ENCODE results near the gene RAB9A. TPM values are rescaled to one million over a fixed set of nuclear protein-coding genes. Genes with fewer than 3 reads are reported as not detected.

Gene RAB9A
- total RNA-seq, 4 donors from 2014 or later, result 37.0 to 49.8 (median 45.1) TPM

- TF ChIP-seq, protein P1, sequence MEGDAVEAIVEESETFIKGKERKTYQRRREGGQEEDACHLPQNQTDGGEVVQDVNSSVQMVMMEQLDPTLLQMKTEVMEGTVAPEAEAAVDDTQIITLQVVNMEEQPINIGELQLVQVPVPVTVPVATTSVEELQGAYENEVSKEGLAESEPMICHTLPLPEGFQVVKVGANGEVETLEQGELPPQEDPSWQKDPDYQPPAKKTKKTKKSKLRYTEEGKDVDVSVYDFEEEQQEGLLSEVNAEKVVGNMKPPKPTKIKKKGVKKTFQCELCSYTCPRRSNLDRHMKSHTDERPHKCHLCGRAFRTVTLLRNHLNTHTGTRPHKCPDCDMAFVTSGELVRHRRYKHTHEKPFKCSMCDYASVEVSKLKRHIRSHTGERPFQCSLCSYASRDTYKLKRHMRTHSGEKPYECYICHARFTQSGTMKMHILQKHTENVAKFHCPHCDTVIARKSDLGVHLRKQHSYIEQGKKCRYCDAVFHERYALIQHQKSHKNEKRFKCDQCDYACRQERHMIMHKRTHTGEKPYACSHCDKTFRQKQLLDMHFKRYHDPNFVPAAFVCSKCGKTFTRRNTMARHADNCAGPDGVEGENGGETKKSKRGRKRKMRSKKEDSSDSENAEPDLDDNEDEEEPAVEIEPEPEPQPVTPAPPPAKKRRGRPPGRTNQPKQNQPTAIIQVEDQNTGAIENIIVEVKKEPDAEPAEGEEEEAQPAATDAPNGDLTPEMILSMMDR (IDR thresholded peaks at IDR 0.05; ENCODE audit: low read depth), result no peak
Measured at GRCh38 chrX:13747836-13748235, 58.9 kb downstream of the RAB9A start.

GRCh38 chrX:13748486-13748885 is 59.6 kb downstream of the RAB9A start:
- TF ChIP-seq, protein P1 (IDR thresholded peaks at IDR 0.05; ENCODE audit: low read depth), result no peak

GRCh38 chrX:13750204-13750603 is 61.3 kb downstream of the RAB9A start:
- TF ChIP-seq, protein P1 (IDR thresholded peaks at IDR 0.05; ENCODE audit: low read depth), result no peak

GRCh38 chrX:13750812-13751211 is 61.9 kb downstream of the RAB9A start:
- TF ChIP-seq, protein P1 (IDR thresholded peaks at IDR 0.05; ENCODE audit: low read depth), result no peak

DNA sequence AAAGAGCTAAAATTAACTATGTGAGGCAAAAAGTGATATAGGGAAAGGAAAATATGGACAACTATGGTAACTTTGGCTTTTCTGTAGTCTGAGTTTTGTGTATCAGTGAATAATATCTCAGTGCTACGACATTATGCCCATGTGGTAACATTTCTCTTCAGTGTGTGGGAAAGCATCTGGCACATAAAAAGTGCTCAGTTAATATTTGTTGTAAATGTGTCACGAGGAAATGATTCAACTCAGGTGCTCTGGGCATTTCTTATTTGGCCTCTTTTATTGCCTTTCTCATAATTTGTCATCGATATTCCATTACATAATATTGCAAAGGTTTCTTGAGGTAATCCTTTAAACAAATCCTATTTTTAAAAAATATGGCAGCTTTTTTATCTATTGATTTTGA is 63.2 kb downstream of the RAB9A start:
- TF ChIP-seq, protein P1 (IDR thresholded peaks at IDR 0.05; ENCODE audit: low read depth), result no peak

GRCh38 chrX:13752646-13753045 is 63.7 kb downstream of the RAB9A start:
- TF ChIP-seq, protein P1 (IDR thresholded peaks at IDR 0.05; ENCODE audit: low read depth), result no peak

DNA sequence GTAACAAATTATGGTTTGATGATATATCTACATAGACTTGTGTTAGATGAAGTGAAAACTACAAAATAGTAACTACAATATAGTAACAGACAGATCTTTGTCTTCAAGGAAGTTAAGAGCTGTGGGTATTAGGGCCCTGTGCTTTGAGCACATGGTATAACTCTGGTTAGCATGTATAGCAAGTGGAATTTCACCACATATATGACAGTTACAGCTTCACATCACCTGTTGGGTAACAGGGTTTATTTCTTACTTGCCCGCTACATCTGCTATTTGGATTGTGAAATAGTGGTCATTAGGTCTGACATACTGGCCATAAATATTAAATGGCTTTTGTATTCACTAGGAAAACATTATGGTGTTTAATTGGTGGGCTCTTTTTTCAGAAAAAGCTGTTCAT is 65.8 kb downstream of the RAB9A start:
- TF ChIP-seq, protein P1 (IDR thresholded peaks at IDR 0.05; ENCODE audit: low read depth), result no peak

Data from subcutaneous adipose tissue (tissue), 4 donors.